Loucy (cell line): ENCODE measurements around the gene TRAFD1.
"Not testable (repeated sequence)": the region's sequence is repeated elsewhere in the genome, so short reads cannot be mapped to it uniquely, and the experiment has no call there.

Experiments
- H2AFZ ChIP-seq: fragments of 200-600 bp; sonication (generic); 2 replicates; pipeline ENCODE4 v1.6.0; 2016; ENCODE audit warnings: antibody characterized with exemption, mild to moderate bottlenecking, low read length, moderate library complexity
- H3F3A ChIP-seq: fragments of 200-600 bp; 2 replicates; pipeline ENCODE4 v1.6.0; 2016; ENCODE audit warnings: antibody characterized with exemption, low read depth, mild to moderate bottlenecking
- H3K27me3 ChIP-seq: fragments of 200-600 bp; sonication (generic); 2 replicates; pipeline ENCODE4 v1.6.1; 2014; ENCODE audit warnings: low read length, mild to moderate bottlenecking; ENCODE audit not compliant: insufficient read depth, poor library complexity, severe bottlenecking
- H3K36me3 ChIP-seq: fragments of 200-600 bp; sonication (generic); 2 replicates; pipeline ENCODE4 v1.6.1; 2016; ENCODE audit warnings: low read length; ENCODE audit not compliant: insufficient read depth
- H3K4me1 ChIP-seq: fragments of 200-600 bp; sonication (generic); 2 replicates; pipeline ENCODE4 v1.5.1; 2014; ENCODE audit warnings: low read length, mild to moderate bottlenecking; ENCODE audit not compliant: insufficient read depth, poor library complexity, severe bottlenecking
- H3K4me2 ChIP-seq: fragments of 200-600 bp; sonication (generic); 2 replicates; pipeline ENCODE4 v1.6.0; 2014; ENCODE audit warnings: antibody characterized with exemption, low read length, low read depth, mild to moderate bottlenecking; ENCODE audit not compliant: poor library complexity, severe bottlenecking
- H3K4me3 ChIP-seq: fragments of 200-600 bp; sonication (generic); 2 replicates; pipeline ENCODE4 v1.5.1; 2014; ENCODE audit warnings: low read length, mild to moderate bottlenecking, mixed read lengths; ENCODE audit not compliant: poor library complexity, severe bottlenecking
- H3K79me2 ChIP-seq: fragments of 200-600 bp; sonication (generic); 2 replicates; pipeline ENCODE4 v1.6.1; 2014; ENCODE audit warnings: low read length; ENCODE audit not compliant: insufficient read depth
- H3K9ac ChIP-seq: fragments of 200-600 bp; sonication (generic); 2 replicates; pipeline ENCODE4 v1.6.0; 2014; ENCODE audit warnings: mild to moderate bottlenecking, low read depth, low read length, moderate library complexity; ENCODE audit not compliant: poor library complexity, severe bottlenecking
- H3K9me2 ChIP-seq: fragments of 200-600 bp; sonication (generic); replicated peaks from 2 replicates; pipeline ENCODE4 v1.6.1; 2016; ENCODE audit warnings: low read depth, low read length, mixed read lengths
- H3K9me3 ChIP-seq: fragments of 200-600 bp; sonication (generic); 2 replicates; pipeline ENCODE4 v1.6.1; 2014; ENCODE audit warnings: mild to moderate bottlenecking, antibody characterized with exemption, low read length, low read depth; ENCODE audit not compliant: insufficient read depth
- H4K20me1 ChIP-seq: fragments of 200-600 bp; sonication (generic); 2 replicates; pipeline ENCODE4 v1.6.0; 2014; ENCODE audit warnings: antibody characterized with exemption, low read length, mild to moderate bottlenecking; ENCODE audit not compliant: insufficient read depth, poor library complexity, severe bottlenecking
- CTCF ChIP-seq: fragments of 200-600 bp; sonication (generic); conservative IDR thresholded peaks from 2 replicates; pipeline ENCODE4 v1.5.1; 2014; ENCODE audit warnings: mild to moderate bottlenecking, antibody characterized with exemption, low read length
- EZH2phosphoT487 ChIP-seq: fragments of 200-600 bp; IDR thresholded peaks from 2 replicates; pipeline ENCODE4 v1.6.1; 2018; ENCODE audit warnings: antibody characterized with exemption, mild to moderate bottlenecking, moderate library complexity, borderline replicate concordance

TRAFD1 gene

GRCh38 chr12:112153181-112153892, 28.0 kb downstream of the TRAFD1 start:
- TF ChIP-seq CTCF = no peak
- no peak for TF ChIP-seq EZH2phosphoT487
- no peaks in the 10 kb centered on the region for H3K27me3 ChIP-seq
- H2AFZ ChIP-seq = no peak overlapping the region
- H4K20me1 ChIP-seq = no peaks in the 10 kb centered on the region
- H3F3A ChIP-seq = no peaks in the 10 kb centered on the region
- peaks cover 19% of the 10 kb centered on the region; the same call in 1 of the 2 replicates for H3K36me3 ChIP-seq
- H3K9me2 ChIP-seq = no peaks in the 10 kb centered on the region
- H3K79me2 ChIP-seq = no peaks in the 10 kb centered on the region
- H3K9me3 ChIP-seq = no peaks in the 10 kb centered on the region
- H3K4me1 ChIP-seq = no peaks in the 10 kb centered on the region
- no peak overlapping the region for H3K4me2 ChIP-seq
- H3K4me3 ChIP-seq = no peak overlapping the region
- no peak overlapping the region for H3K9ac ChIP-seq

GRCh38 chr12:112153893-112154219, 28.5 kb downstream of the TRAFD1 start:
- Histone ChIP-seq H3K9ac (no peak overlapping the region), H3K79me2 (no peaks in the 10 kb centered on the region), H3K4me3 (no peak overlapping the region), H3K4me2 (no peak overlapping the region), H3K9me2 (no peaks in the 10 kb centered on the region), H3K9me3 (no peaks in the 10 kb centered on the region), H4K20me1 (no peaks in the 10 kb centered on the region), H2AFZ (no peak overlapping the region), H3F3A (no peaks in the 10 kb centered on the region), H3K27me3 (no peaks in the 10 kb centered on the region), H3K4me1 (no peaks in the 10 kb centered on the region), H3K36me3 (peaks cover 16% of the 10 kb centered on the region; the same call in 1 of the 2 replicates)
- no peak for TF ChIP-seq CTCF
- no peak for TF ChIP-seq EZH2phosphoT487

- H3K79me2 ChIP-seq, H3F3A ChIP-seq, H4K20me1 ChIP-seq, H3K9me2 ChIP-seq, H2AFZ ChIP-seq, H3K4me1 ChIP-seq, H3K4me3 ChIP-seq, H3K9me3 ChIP-seq, H3K9ac ChIP-seq, H3K4me2 ChIP-seq, H3K27me3 ChIP-seq: not testable (repeated sequence)
- H3K36me3 ChIP-seq = peaks cover 18% of the 10 kb centered on the region; the same call in 1 of the 2 replicates
Measured at GRCh38 chr12:112158461-112159145, 33.2 kb downstream of the TRAFD1 start.

GRCh38 chr12:112159146-112159541, 33.8 kb downstream of the TRAFD1 start:
- Histone ChIP-seq H2AFZ (no peak overlapping the region), H3K36me3 (peaks cover 18% of the 10 kb centered on the region; the same call in 1 of the 2 replicates), H3K9me2 (no peaks in the 10 kb centered on the region), H3K27me3 (no peaks in the 10 kb centered on the region), H3K4me1 (no peaks in the 10 kb centered on the region), H3K9me3 (no peaks in the 10 kb centered on the region), H3K79me2 (no peaks in the 10 kb centered on the region), H3K9ac (no peak overlapping the region), H3K4me3 (no peak overlapping the region), H3F3A (no peaks in the 10 kb centered on the region), H4K20me1 (no peaks in the 10 kb centered on the region), H3K4me2 (no peak overlapping the region)
- TF ChIP-seq EZH2phosphoT487 = no peak
- no peak for TF ChIP-seq CTCF
